ENCODE measurements around the gene MBNL2.

MBNL2 gene

DNA sequence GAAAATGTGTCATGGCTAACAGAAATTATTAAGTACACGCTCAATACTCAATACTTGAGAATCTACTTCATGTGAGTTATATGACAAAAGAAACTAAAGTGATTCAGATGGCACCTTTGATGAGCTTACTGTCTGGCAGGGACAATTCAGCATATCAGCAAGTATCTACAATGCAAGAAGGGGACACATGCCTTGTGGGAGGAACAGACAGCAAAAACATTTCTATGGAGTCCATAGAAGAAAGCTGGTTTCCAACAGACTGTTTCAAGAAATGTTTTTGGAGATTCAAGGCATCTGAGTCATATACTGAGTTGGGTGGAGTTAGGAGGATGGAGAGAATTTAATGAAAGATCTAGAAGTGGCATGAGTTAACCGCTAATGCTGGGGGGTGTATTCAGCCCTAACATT lies 54.7 kb downstream of the MBNL2 start:
- DNase-seq = no peak

GRCh38 chr13:97278435-97279411 lies 56.6 kb downstream of the MBNL2 start:
- DNase-seq = no peak

GRCh38 chr13:97279913-97280312 lies 57.8 kb downstream of the MBNL2 start:
- DNase-seq = no peak

GRCh38 chr13:97280478-97280877 lies 58.3 kb downstream of the MBNL2 start:
- DNase-seq = no peak

DNA sequence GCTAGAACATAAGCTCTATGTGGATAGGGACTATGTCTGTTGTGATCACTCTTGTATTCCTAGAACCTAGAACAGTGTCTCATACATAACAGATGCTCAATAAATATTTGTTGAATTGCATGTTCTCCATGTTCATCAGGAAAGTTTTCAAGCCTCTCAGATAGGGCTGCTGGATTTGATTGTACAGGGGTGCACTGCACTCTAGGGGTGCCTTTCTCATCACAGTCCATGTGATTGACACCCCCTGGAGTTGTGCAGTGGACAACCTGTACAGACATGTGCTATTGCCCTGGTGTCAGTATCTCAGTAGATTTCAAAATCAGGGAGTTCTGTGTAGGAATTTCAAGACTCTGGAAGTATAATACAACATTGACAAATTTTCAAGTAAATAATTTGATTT lies 58.9 kb downstream of the MBNL2 start:
- no peak for DNase-seq

DNA sequence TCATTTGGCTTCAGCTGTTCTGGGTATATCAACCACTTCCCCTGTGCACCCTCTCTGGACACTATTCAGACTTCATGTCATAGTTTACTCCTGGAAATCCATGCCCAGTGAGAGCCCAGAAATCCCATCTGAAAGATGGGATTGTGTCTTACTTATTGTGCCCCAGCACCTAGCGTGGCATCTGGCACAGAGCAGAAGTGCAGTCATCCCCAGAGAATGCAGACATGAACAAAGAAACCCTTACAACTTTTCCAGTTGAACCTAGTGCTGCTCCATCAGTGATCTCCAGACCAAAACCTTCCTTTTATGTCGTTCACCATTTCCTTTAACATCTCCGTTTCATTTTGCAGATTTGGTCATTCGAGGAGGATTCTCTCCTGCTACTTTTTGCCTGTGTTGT lies 60.6 kb downstream of the MBNL2 start:
- DNase-seq = no peak

DNA sequence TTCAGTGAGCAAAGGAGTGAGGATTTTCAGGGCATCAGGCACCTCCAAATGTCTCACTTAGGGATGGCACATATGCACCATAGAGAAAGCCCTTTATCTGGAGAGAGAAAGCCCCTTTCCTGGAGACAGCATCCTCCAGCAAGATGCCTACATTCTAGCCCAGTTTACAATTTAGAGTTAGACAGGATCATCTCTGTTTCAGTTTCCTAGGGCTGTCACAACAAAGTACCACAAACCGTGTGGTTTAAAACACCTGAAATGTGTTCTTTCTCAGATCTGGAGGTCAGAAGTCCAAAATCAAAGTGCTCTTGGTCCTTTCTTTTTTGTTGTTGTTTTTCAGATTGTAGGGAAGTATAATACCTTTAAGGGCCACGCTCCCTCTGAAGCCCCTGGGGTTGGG lies 61.8 kb downstream of the MBNL2 start:
- no peak for DNase-seq

- no peak for DNase-seq
These were observed 62.4 kb downstream of the MBNL2 start for GRCh38 chr13:97284558-97284957.

DNA sequence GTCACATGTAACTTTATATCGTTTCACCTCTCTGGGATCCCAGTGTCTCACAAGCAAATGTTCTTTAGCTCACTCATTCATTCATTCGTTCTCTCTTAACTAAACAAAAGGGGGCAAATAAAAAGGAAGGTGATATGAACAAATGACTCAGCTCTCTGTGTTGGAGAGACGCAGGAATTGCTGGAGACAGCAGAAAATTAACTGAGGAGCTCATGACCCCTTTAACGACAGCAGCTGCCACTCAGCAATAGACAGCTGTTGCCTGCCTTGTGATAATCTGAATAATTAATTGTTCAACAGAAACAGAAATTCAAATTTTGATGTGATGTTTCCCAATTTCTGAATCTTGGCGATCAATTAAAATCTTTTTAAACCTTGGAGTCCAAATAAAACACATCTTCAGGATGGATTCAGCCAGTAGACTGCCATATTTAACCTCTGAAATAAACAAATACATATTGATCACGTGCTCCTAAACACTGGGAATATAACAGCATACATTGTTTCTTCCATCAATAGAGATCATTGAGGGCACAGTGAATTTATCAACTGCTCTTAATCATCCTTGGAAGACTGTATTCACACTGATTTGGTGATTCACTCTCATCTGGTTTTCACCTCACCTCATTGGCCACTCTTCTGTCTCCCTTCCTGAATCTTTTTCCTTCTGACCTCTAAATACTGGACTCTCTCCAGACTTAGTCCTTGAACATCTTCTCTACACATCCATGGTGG lies 63.3 kb downstream of the MBNL2 start:
- no peak for DNase-seq

- no peak for DNase-seq
These were observed 64.3 kb downstream of the MBNL2 start for GRCh38 chr13:97286317-97287046.

GRCh38 chr13:97287047-97287383 lies 64.9 kb downstream of the MBNL2 start:
- no peak for DNase-seq

GRCh38 chr13:97288486-97288900 lies 66.4 kb downstream of the MBNL2 start:
- DNase-seq = no peak

- no peak for DNase-seq
These were observed 67.6 kb downstream of the MBNL2 start for GRCh38 chr13:97289514-97290298.

DNA sequence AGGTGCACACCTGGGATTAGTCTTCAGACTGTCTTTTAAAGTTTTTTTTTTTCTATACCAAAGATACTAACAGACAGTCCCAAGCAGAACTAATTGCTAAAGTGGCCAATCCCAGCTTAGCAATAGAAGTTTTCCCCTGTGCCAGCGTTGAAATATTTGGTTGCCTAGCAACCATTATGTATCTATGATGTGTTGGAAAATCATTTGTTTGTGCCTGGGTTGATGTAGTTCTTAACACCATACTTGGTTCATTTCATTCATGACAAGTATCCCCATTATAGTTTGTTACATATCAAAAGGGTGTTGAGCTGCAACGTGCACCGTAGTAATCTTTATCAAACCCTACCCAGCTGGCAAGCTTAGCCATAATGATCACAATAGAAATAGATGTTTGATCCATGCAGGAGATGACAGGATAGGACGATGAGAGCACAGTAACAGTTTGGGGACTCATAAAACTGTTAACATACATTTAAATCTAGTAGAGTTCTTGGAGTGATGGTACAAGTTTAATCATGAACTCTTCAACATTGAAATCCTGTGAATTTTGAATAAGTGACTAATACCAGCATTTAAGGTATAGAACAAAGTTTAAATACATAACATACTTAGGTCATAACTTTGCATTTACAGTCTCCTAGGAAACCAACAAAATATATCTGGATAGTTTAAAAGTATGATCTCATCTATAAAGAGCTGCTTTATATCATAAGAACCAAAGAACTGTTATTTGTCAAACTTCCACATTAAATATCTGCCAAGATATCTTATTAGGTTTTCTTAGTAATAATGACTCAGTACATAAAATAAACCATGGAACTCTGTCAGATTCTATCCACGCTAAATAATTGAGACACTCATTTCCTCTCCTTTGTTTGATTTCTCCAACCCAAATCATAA lies 73.4 kb downstream of the MBNL2 start:
- DNase-seq = no peak

GRCh38 chr13:97296740-97297139 lies 74.6 kb downstream of the MBNL2 start:
- no peak for DNase-seq

DNA sequence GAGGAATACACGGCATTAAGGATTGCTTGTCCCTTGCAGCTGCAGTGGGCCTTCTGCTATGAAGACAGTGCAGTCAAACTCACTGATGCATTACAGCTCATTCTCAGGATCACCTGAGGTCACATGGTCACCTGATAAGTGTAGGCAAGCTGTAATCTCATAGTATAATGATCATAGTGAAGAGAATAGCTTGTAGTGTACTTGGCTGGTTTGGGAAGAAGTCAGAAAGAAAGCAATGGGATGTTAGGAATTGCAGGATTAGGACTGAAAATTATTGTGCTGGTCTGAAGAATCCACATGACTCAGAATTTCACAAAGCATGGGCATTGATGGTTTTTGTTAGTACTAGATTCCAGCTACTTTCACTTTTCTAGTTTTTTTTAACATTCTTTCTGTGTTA lies 76.7 kb downstream of the MBNL2 start:
- no peak for DNase-seq

DNA sequence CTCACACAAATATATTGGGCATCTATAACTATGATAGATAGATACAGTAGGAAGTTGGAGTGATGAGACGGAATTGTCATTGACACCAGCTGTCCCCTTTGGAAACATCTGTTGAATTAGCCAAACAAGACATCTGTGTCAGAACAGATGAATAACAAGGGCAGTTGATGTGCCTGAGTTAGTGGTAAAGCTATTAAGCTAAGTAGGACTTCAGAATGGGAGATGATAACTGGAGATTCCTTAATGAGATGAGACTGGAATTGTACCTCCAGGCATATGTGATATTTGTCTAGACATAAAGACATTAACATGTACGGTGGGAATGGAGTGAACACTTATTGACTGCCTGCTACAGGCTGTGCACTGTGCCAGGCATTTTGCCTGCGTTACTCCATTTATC lies 78.7 kb downstream of the MBNL2 start:
- no peak for DNase-seq

DNA sequence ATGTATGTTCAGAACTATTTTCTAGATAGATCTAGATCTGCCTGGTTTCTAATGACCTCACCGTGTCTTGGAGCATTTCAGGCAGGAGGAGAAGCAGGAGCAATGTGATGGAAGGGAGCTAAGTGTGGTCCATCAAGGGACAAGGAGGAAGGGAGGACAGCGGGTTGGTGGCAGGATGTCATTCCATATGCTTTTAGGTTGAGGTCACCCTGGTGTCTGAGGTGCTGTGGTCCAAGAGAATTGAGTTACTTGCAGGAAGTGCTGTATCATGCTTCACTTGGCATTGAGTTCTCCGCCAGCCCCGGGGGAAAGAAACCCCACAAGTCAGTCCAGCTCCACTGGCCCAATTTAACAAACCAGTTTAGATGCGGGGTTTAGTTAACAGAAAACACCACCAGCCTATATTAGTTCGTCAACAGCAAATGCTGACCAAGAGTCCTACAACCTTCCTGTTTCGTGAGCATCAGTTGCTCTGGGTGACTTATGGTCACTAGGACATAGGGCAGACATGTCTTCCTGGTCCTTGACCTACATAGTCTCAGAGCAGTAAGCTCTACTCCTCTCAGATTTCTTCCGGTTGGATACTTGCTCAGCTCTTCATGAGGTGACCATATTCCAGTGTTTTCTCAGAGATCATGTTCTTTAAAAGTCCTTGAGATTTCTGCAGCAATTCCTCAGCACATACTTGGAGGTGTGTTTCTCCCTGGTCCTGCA lies 79.4 kb downstream of the MBNL2 start:
- no peak for DNase-seq

GRCh38 chr13:97302611-97303010 lies 80.5 kb downstream of the MBNL2 start:
- DNase-seq = no peak

DNA sequence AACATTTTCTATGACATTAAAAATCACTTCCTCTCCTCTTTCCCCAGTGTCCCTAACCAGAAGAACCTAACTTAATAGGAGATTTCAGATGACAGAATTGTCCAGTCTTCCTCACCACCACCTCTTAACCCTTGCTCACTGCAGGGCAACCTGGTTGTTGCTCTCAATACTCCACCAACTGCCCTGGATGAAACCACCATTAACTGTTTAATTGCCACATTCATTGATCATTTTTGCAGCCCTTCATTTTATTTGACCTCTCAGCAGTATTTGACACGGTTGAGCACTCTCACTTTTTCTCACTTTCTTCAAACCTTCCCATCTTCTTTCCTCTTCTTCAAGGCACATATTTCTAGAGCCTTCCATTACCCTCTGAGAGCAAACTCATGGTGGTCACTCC lies 84.0 kb downstream of the MBNL2 start:
- no peak for DNase-seq

DNA sequence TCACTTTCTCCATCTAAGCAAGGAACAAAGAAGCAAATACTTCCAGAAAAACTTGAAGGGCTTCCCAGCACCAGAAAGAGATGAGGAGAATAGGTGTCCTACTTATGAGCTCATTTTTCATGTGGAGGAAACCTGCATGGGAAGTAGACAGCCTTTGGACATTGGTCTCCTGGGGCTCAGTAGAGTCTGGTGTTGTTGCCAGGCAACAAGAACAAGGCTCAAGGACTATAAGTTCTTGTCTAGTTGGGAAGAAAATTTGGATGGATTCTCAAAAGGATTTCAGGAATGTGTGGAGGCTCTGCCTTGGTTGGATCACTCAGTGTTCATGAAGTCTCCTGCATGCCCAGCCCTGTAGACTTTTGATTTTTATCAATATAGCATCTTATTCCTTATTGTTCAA lies 84.5 kb downstream of the MBNL2 start:
- DNase-seq = no peak
